ENCODE measurements around the gene C12orf60. TPM values are rescaled to one million over a fixed set of nuclear protein-coding genes. Genes with fewer than 3 reads are reported as not detected.

The C12orf60 gene
- total RNA-seq, 1 donor from 2014 or later: 1.6 TPM

DNA sequence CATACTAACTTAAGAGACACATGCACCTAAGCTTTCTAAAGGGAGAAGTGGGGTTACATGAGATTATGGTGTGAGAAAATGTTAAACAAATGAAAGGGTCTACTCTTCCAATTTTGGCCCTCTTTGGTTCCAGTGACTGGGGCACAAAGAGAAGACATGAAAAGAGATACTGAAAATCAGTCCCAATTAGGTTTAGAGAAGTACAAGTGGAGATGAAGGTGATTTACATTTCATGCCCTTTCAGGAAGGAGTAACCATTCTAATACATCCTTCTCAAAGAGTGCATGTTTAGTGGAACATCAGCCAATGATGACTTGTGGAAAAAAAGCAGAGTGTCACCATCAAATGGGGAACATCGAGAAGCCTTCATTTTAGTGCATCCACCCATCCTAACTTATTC, 67.8 kb downstream of the C12orf60 start:
- DNase-seq (ENCODE audit: low spot score in 2 of 2): no peak
- FAIRE-seq: no peak

DNA sequence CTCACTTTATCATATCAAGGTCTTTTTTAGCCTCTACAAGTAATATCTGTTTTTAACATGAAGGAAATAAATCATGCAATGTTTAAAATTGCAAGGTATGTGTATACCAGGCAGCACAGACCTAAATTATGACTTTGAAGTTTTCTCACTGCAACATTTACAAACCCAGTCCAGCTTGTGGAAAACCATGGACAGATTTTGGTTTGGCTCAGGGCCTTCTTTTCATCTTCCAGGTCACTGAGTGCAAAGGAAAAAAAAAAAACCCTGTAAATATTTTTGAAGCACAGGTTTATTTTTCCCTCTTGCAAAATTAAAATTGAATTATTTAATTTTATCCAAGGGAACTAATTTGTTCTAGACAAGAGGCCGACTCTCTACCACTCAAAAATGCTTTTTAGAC, 68.4 kb downstream of the C12orf60 start:
- no peak for DNase-seq (ENCODE audit: low spot score in 2 of 2)
- no peak for FAIRE-seq

DNA sequence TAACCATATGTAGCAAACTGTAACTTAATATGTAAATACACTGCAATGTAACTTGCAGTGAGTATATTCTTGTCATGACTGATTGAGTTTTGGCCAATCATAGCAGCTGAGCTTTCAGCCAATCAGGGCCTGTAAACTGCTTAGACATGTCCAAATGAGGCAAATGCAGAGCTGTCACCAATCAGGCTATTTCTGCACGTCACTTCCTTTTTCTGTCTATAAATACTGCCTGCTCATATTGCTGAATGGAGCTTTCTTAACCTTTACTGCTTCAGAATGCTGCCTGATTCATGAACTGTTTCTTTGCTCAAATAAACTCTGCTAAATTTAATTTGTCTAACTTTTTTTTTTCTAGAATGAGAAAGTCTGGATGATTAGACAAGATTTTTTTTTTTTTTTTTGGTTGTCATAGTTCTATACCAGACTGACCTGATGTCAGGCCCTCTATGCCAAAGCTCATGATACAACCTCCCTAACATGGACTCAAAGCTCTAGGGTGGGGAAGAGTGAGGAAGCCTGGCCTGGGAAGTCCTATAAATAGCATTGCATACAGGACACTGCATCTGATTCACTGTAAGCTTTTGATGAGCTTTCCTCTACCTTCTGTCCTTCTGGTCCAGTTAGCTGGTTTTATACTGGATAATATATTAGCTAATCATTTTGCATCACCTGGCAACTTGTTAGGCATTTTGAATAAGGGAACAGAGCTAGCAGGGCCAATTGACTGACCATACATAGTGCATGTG, 70.1 kb downstream of the C12orf60 start:
- FAIRE-seq: no peak
- DNase-seq (ENCODE audit: low spot score in 2 of 2): no peak

Other genes starting within 250 kb of the C12orf60 start
- gene PLBD1, start 235.8 kb upstream of the C12orf60 start, total RNA-seq: 1.6 TPM
- under 0.01 TPM for gene GUCY2C, start 107.1 kb upstream of the C12orf60 start, total RNA-seq
- 20.8 TPM for gene WBP11, start 192 bp upstream of the C12orf60 start, total RNA-seq
- gene SMCO3, start 10.5 kb downstream of the C12orf60 start, total RNA-seq: 0.41 TPM
- not detected for gene ART4, start 39.9 kb downstream of the C12orf60 start, total RNA-seq
- gene MGP, start 82.2 kb downstream of the C12orf60 start, total RNA-seq: 2.0 TPM
- gene ERP27, start 134.9 kb downstream of the C12orf60 start, total RNA-seq: not detected
- 11.8 TPM for gene ARHGDIB, start 157.9 kb downstream of the C12orf60 start, total RNA-seq
- gene PDE6H, start 169.4 kb downstream of the C12orf60 start, total RNA-seq: not detected